GM21723 (cell line): Measurements from ENCODE around the gene TMED10.

Experiments used
- ATAC-seq: cut with Tn5 transposase; IDR thresholded peaks from one replicate; pipeline ENCODE4 v1.9.1; 2021; ENCODE audit warnings: mild to moderate bottlenecking, moderate library complexity; ENCODE audit not compliant: unreplicated experiment

TMED10 gene

DNA sequence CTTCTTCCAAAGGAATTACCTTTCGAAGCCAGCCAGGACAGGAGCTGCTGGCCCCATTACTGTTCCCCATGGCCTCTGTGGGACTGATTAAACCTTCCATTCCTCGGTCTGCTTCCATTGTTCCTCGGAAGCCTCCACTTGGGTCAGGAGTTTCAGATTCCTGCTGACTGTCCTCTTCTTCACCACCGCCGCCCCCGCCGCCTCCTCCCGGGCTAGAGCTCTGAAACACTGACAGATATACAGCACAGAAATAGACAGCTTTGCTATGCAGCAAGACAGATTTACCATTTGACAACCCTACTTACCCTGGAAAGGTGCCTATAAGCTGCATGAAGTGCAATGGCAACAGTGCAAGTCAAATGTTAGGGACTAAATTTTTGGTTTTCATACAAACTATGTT is 85.2 kb downstream of the TMED10 start:
- ATAC-seq, result no peak

DNA sequence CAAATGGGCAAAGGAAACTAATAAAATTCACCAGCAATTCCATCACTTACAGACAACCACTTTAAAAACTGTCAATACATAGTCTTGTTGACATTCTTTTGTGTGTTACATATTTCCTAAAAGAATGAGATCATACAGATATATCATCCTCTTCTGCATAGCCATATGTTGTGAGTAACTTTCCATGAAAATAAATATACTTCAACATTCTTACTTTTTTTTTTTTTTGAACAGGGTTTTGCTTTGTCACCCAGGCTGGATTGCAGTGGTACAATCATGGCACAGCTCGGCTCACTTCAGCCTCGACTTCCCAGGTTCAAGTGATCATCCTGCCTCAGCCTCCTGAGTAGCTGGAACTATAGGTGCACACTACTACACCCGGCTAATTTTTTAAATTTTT is 86.1 kb downstream of the TMED10 start:
- ATAC-seq, result no peak

DNA sequence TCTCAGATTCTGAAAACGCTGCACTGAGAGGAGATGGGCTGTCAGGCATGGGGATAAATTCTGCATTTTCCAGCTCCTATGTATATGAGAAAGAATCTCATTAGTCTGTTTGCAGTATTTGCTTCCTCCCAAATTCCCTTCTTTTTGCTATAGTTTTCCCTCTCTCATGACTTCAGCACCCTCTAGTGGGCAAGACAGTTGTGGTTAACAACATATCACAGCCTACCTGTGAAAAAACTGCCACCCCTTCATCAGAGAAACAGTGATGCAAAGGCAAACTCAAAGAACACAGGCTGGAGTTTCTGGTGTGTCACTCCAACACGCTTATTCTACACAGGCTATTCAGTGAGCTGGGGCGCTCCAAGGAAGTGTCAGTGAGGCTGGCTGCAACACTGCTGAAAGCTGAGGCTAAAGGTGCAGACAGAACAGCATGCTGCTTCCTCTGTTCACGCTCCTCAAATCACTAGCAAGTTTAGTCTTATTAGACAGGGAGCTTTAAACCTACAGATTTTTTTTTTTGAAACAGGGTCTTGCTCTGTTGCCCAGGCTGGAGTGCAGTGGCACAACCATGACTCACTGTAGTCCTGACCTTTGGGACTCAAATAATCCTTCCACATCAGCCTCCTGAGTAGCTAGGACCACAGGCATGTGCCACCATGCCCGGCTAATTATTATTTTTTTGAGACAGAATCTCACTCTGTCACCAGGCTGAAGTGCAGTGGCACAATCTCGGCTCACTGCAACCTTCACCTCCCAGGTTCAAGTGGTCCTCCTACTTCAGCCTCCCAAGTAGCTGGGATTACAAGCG is 87.6 kb downstream of the TMED10 start:
- ATAC-seq, result no peak

- ATAC-seq, result no peak
Observed at GRCh38 chr14:75088153-75088552, 88.3 kb downstream of the TMED10 start.

GRCh38 chr14:75084513-75084912 is 91.9 kb downstream of the TMED10 start:
- ATAC-seq, result no peak

GRCh38 chr14:75083271-75083670 is 93.1 kb downstream of the TMED10 start:
- no peak for ATAC-seq

DNA sequence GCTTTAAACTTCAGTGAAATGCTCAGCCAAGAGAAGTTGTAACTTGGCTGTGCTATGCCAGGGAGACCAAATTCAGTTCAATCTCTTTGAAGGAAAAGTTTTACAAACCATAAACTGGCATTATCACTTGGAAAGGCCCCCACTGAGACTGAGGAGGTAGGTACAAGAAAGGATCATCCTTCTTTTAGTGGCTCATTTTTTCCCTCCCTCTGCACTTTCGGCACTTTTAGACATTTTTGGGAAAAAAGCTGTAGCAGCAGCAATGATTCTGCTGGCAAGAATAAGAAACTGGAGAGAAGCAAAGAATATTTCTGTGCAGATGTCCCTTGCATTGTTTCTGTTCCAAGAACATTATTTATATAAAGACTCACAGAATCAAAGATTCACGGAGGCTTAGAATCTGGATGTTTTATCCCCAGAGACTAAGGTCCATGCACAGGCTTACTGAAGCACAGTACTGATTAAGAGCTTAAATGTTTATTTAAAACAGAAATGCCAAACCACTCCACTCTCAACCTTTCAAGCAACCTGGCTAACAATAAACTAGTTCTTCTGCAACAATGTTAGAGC is 94.7 kb downstream of the TMED10 start:
- no peak for ATAC-seq
